WTC11 (cell line): ENCODE measurements around the gene RPTOR. TPM values are rescaled to one million over a fixed set of nuclear protein-coding genes. Genes with fewer than 3 reads are reported as not detected.

Experiments
- ATAC-seq: fragments of 200-7000 bp; cut with Tn5 transposase; 2 replicates; pipeline ENCODE4 v1.10.0; 2021; ENCODE audit warnings: mild to moderate bottlenecking, moderate library complexity
- CTCF ChIA-PET: fragments of 300-600 bp; sonication (Branson Sonifier 250); formaldehyde crosslinking; loops from one replicate; lab custom pipeline; 2021; ENCODE audit warnings: antibody characterized with exemption; lab: Charles Lee
- POLR2A ChIA-PET: fragments of 350-600 bp; sonication (Branson Sonifier 250); formaldehyde crosslinking; loops from one replicate; lab custom pipeline; 2021; ENCODE audit warnings: antibody characterized with exemption; lab: Charles Lee
- DNase-seq: peaks from one replicate; pipeline ENCODE4 v3.0.0; 2021; ENCODE audit warnings: low spot score
- H3K27ac Mint-ChIP-seq: 2 replicates; pipeline ENCODE4 v1.8.0; 2021; ENCODE audit warnings: mixed read lengths
- H3K27me3 Mint-ChIP-seq: 2 replicates; pipeline ENCODE4 v1.8.0; 2021; ENCODE audit warnings: low read depth, mild to moderate bottlenecking, moderate library complexity, mixed read lengths
- H3K36me3 Mint-ChIP-seq: 2 replicates; pipeline ENCODE4 v1.8.0; 2021; ENCODE audit warnings: mixed read lengths
- H3K4me1 Mint-ChIP-seq: 2 replicates; pipeline ENCODE4 v1.8.0; 2022; ENCODE audit warnings: mixed read lengths
- H3K4me3 Mint-ChIP-seq: 2 replicates; pipeline ENCODE4 v1.8.0; 2021; ENCODE audit warnings: mild to moderate bottlenecking, moderate library complexity, mixed read lengths
- H3K9me3 Mint-ChIP-seq: 2 replicates; pipeline ENCODE4 v1.8.0; 2021; ENCODE audit warnings: mixed read lengths
- AR ChIP-seq: fragments of 250-450 bp; sonication (Bioruptor Pico); IDR thresholded peaks from 2 replicates; pipeline ENCODE4 v1.9.0; 2021; ENCODE audit warnings: mild to moderate bottlenecking
- HMGA2 ChIP-seq: fragments of 250-450 bp; sonication (Bioruptor Pico); IDR thresholded peaks from 2 replicates; pipeline ENCODE4 v1.4.0; 2021; ENCODE audit warnings: mild to moderate bottlenecking, moderate library complexity
- IRF2 ChIP-seq: sonication (generic); formaldehyde crosslinking; IDR thresholded peaks from 2 replicates; pipeline ENCODE4 v1.8.0; 2022; ENCODE audit warnings: low read depth, missing genetic modification reagents, borderline replicate concordance
- NFE2L1 ChIP-seq: sonication (generic); formaldehyde crosslinking; IDR thresholded peaks from 2 replicates; pipeline ENCODE4 v1.8.1; 2023; ENCODE audit warnings: missing genetic modification reagents
- NFYB ChIP-seq: sonication (generic); formaldehyde crosslinking; conservative IDR thresholded peaks from 2 replicates; pipeline ENCODE4 v1.8.0; 2022; ENCODE audit warnings: low read depth, missing genetic modification reagents
- OVOL2 ChIP-seq: fragments of 250-450 bp; sonication (Bioruptor Pico); IDR thresholded peaks from 2 replicates; pipeline ENCODE4 v1.9.0; 2021; ENCODE audit warnings: mild to moderate bottlenecking, borderline replicate concordance
- PRDM15 ChIP-seq: sonication (generic); formaldehyde crosslinking; IDR thresholded peaks from 2 replicates; pipeline ENCODE4 v1.8.0; 2022; ENCODE audit warnings: missing genetic modification reagents
- PRRX2 ChIP-seq: fragments of 250-450 bp; sonication (Bioruptor Pico); IDR thresholded peaks from 2 replicates; pipeline ENCODE4 v1.8.0; 2021; ENCODE audit warnings: mild to moderate bottlenecking
- RELA ChIP-seq: sonication (generic); formaldehyde crosslinking; IDR thresholded peaks from 2 replicates; pipeline ENCODE4 v1.8.1; 2022; ENCODE audit warnings: missing genetic modification reagents, mild to moderate bottlenecking, borderline replicate concordance
- RORB ChIP-seq: fragments of 250-450 bp; sonication (Bioruptor Pico); IDR thresholded peaks from 2 replicates; pipeline ENCODE4 v1.9.0; 2021; ENCODE audit warnings: mild to moderate bottlenecking
- TEAD1 ChIP-seq: sonication (generic); formaldehyde crosslinking; IDR thresholded peaks from 2 replicates; pipeline ENCODE4 v1.8.0; 2022; ENCODE audit warnings: mild to moderate bottlenecking, missing genetic modification reagents
- ZMAT4 ChIP-seq: fragments of 250-450 bp; sonication (Bioruptor Pico); IDR thresholded peaks from 2 replicates; pipeline ENCODE4 v1.9.0; 2021; ENCODE audit warnings: mild to moderate bottlenecking
- ZNF219 ChIP-seq: sonication (generic); formaldehyde crosslinking; IDR thresholded peaks from 2 replicates; pipeline ENCODE4 v1.8.0; 2023; ENCODE audit warnings: missing genetic modification reagents, mild to moderate bottlenecking, borderline replicate concordance
- ZNF263 ChIP-seq: sonication (generic); formaldehyde crosslinking; IDR thresholded peaks from 2 replicates; pipeline ENCODE4 v1.8.1; 2022; ENCODE audit warnings: low read depth, mild to moderate bottlenecking, moderate library complexity, missing genetic modification reagents
- ZNF281 ChIP-seq: sonication (generic); formaldehyde crosslinking; IDR thresholded peaks from 2 replicates; pipeline ENCODE4 v1.8.0; 2023; ENCODE audit warnings: mild to moderate bottlenecking, missing genetic modification reagents
- ZNF423 ChIP-seq: fragments of 250-450 bp; sonication (Bioruptor Pico); IDR thresholded peaks from 2 replicates; pipeline ENCODE4 v2.1.2; 2022; ENCODE audit warnings: mild to moderate bottlenecking, moderate library complexity
- ZNF512 ChIP-seq: sonication (generic); formaldehyde crosslinking; IDR thresholded peaks from 2 replicates; pipeline ENCODE4 v1.8.1; 2022; ENCODE audit warnings: missing genetic modification reagents, borderline replicate concordance
- total RNA-seq: library from RNA; stranded (reverse); gene quantifications from 3 replicates; pipeline ENCODE4 v1.2.3, GENCODE V29; 2021

The RPTOR gene
- total RNA-seq, 1 experiment from 2014 or later, result 41.0 TPM

- CTCF ChIA-PET, result interaction anchor here (1.7 kb wide), 1 partner anchor 95 kb away, joined by 9 read pairs; no protein-coding TSS in a partner anchor
- Mint-ChIP-seq H3K27ac (peak overlapping the region; percentile 14; the same call in 1 of the 2 replicates), H3K4me1 (peaks cover 17% of the 10 kb centered on the region), H3K36me3 (peaks cover 26% of the 10 kb centered on the region), H3K27me3 (no peaks in the 10 kb centered on the region; the same call in 1 of the 2 replicates), H3K4me3 (no peak overlapping the region), H3K9me3 (peaks cover 21% of the 10 kb centered on the region)
- TF ChIP-seq IRF2 (no peak), RORB (CRISPR knock-in tag) (no peak), ZNF281 (no peak), NFE2L1 (CRISPR knock-in tag) (no peak), ZNF512 (CRISPR knock-in tag) (no peak), NFYB (CRISPR knock-in tag) (no peak), TEAD1 (CRISPR knock-in tag) (no peak), HMGA2 (CRISPR knock-in tag) (no peak), ZNF219 (CRISPR knock-in tag) (no peak), AR (CRISPR knock-in tag) (no peak), PRDM15 (CRISPR knock-in tag) (no peak), ZMAT4 (CRISPR knock-in tag) (no peak), RELA (CRISPR knock-in tag) (no peak), ZNF263 (CRISPR knock-in tag) (no peak), PRRX2 (CRISPR knock-in tag) (no peak), OVOL2 (no peak), ZNF423 (CRISPR knock-in tag) (no peak)
- ATAC-seq, result no peak
- POLR2A ChIA-PET, result interaction anchor here (1.2 kb wide), 1 partner anchor 11 kb away, joined by 3 read pairs; no protein-coding TSS in a partner anchor
- no peak for DNase-seq
Observed at GRCh38 chr17:80804466-80804865, 259.8 kb downstream of the RPTOR start.
